Thymus (tissue), 11 donors: ENCODE measurements around the gene PHLDB3. TPM values are rescaled to one million over a fixed set of nuclear protein-coding genes. Genes with fewer than 3 reads are reported as not detected.
"Not testable (repeated sequence)": the region's sequence is repeated elsewhere in the genome, so short reads cannot be mapped to it uniquely, and the experiment has no call there.

ENCODE experiments used
- DNase-seq, 9 donors: peaks; one replicate each; pipeline ENCODE4 v3.0.0-alpha.2; 2013; ENCODE audit warnings: low spot score in 9 of 9, low read depth in 6 of 9, missing footprints in 1 of 9
- H3K27ac ChIP-seq, 2 donors: one replicate each; pipeline ENCODE4 v1.5.1; 2013; ENCODE audit warnings: control low read depth in 1 of 2, low read depth in 1 of 2, low read length in 1 of 2, mild to moderate bottlenecking in 1 of 2, moderate library complexity in 1 of 2
- H3K27me3 ChIP-seq, 2 donors: one replicate each; pipeline ENCODE4 v1.5.1; 2013; ENCODE audit warnings: low read length in 1 of 2; ENCODE audit not compliant: control insufficient read depth in 2 of 2, insufficient read depth in 1 of 2
- H3K36me3 ChIP-seq, 2 donors: one replicate each; pipeline ENCODE4 v1.5.1; 2013; ENCODE audit warnings: low read length in 1 of 2, mild to moderate bottlenecking in 1 of 2, moderate library complexity in 1 of 2; ENCODE audit not compliant: control insufficient read depth in 2 of 2, insufficient read depth in 2 of 2
- H3K4me1 ChIP-seq, 2 donors: one replicate each; pipeline ENCODE4 v1.5.1; 2013; ENCODE audit warnings: low read length in 2 of 2; ENCODE audit not compliant: control insufficient read depth in 2 of 2, insufficient read depth in 2 of 2
- H3K4me3 ChIP-seq, 2 donors: one replicate each; pipeline ENCODE4 v1.5.1; 2013; ENCODE audit warnings: low read length in 2 of 2, control low read depth in 1 of 2, mild to moderate bottlenecking in 1 of 2
- H3K9me3 ChIP-seq, 2 donors: one replicate each; pipeline ENCODE4 v1.5.1; 2013; ENCODE audit warnings: low read length in 1 of 2, mild to moderate bottlenecking in 1 of 2; ENCODE audit not compliant: control insufficient read depth in 2 of 2, insufficient read depth in 1 of 2
- WGBS: extraction: QIAGEN DNeasy Blood & Tissue Kit; methylation state at CpG from one replicate; pipeline ENCODE4 v1.1.7; 2013; 5-methylcytosine and 5-hydroxymethylcytosine counted together
- polyA plus RNA-seq: library from polyadenylated mRNA; stranded (reverse); fragments of 200-250 nt; gene quantifications from one replicate; pipeline ENCODE4 v1.2.3, GENCODE V29; 2013
- total RNA-seq: library from RNA; stranded (reverse); fragments of 120-200 nt; gene quantifications from one replicate; pipeline ENCODE4 v1.2.4, GENCODE V29; 2013
- donor health status: healthy.

The PHLDB3 gene
- total and polyA plus RNA-seq, 2 donors = 12.0 to 37.9 TPM

DNA sequence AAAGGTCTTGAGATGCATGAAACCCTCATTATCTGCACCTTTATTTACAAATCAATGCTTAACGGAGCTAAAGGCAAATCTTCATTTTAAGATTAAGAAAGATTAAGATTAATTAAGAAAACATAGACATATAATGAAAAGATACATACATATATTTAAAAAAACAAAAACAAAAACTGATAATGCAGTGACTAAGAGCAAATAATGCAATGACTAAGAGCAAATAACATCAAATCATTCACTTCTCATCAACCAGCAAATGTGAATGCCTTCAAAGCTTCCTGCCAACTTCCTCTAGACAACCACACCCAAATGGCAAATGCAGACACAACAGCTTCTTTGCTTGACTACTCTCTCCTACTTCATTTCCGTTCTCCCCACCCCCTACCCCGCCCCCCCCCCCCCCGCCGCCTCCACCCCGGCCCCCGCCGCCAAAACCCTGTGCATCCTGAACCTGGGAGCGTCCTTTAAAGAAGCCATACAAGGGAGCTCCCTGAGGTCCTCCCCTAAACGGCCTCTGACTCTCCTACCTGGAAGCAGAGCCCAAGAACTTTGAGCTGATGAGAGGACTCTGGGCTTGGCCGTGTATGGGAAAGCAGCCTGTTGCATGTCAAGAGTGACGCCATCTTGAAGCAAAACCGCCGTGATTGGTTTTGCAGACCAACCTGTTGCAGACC, 65.4 kb downstream of the PHLDB3 start:
- peak in 4 of 9 donors; percentile 37 to 77 (median 51) for DNase-seq
- H3K4me1 ChIP-seq = peaks cover 8 to 20% of the 10 kb centered on the region in 2 donors
- no peaks in the 10 kb centered on the region for H3K9me3 ChIP-seq
- 40% methylated on average over 14 of the region's 14 CpGs for WGBS
- H3K27ac ChIP-seq = peak overlapping the region in 1 of 2 donors; percentile 65
- H3K4me3 ChIP-seq = no peak overlapping the region
- H3K36me3 ChIP-seq = no peaks in the 10 kb centered on the region
- H3K27me3 ChIP-seq = no peaks in the 10 kb centered on the region

DNA sequence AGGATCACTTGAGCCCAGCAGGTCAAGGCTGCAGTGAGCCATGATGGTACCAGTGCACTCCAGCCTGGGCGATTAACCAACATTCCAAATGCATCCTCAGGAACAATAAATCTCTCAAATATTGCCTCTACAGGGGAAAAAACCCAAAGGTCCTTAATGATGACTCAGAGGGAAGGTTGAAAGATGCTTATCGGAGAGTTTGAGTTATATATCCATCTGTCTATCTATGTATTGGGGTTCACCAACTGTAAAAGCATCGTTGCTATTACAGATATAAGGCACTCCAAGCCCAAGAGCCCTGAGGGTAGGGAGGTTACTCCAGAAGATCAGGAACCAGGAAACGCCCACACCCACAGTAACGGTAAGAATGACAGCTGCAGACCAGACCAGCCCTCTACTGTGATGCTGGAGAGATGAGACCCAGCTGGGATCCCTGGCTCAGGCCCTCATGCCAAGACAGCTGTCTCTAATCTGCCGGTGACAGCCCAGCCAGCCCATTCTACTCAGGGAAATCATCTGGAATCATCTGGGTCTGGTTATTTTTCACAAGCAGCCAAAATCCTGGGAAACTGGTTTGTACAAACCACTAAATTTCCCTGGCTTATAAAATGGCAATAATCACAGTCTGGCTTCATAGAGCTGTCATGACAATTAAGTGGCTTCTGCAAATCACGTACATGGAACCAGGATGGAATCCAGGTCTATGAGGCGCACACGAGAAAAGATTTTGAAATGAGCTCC, 66.1 kb downstream of the PHLDB3 start:
- DNase-seq = peak in 1 of 9 donors; percentile 35
- Histone ChIP-seq H3K36me3 (no peaks in the 10 kb centered on the region), H3K4me3 (no peak overlapping the region), H3K27me3 (no peaks in the 10 kb centered on the region), H3K4me1 (peaks cover 8 to 20% of the 10 kb centered on the region in 2 donors), H3K9me3 (no peaks in the 10 kb centered on the region), H3K27ac (peak overlapping the region; percentile 52 to 65)
- 68% methylated on average over 9 of the region's 9 CpGs for WGBS

DNA sequence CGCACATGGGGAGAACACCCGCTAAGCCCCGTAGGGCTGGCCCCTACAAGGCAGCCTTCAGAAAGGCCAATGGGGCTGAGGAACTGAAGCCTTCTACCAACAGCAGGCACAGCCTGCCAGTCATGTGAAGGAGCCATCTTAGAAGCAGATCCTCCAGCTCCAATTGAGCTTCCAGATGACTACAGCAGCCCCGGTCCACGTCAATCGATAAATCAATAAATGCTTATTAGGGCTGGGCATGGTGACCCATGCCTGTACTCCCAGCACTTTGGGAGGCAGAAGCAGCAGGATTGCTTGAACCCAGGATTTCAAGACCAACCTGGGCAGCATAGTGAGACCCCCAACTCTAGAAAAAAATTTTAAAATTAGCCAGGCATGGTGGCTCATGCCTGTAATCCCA, 66.8 kb downstream of the PHLDB3 start:
- Histone ChIP-seq H3K27ac (no peak overlapping the region), H3K36me3 (no peaks in the 10 kb centered on the region), H3K9me3 (no peaks in the 10 kb centered on the region), H3K27me3 (no peaks in the 10 kb centered on the region), H3K4me1 (peaks cover 8 to 20% of the 10 kb centered on the region in 2 donors), H3K4me3 (no peak overlapping the region)
- WGBS = 89% methylated on average over 6 of the region's 6 CpGs
- no peak for DNase-seq

DNA sequence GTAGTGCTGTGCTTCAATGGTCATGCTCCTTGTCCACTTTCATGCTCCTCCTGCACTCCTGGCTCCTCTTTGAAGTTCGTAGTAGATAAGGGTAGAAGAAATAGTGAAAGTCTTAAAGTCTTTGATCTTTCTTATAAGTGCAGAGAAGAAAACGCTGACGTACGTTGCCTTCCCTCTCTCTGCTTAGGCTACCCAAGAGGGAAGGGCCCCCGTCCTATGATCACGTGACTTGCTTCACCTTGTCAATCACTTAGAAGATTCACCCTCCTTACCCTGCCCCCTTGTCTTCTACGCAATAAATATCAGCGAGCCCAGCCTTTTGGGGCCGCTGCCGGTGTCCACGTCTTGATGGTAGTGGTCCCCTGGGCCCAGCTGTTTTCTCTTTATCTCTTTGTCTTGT, 67.3 kb downstream of the PHLDB3 start:
- not testable (repeated sequence) for H3K9me3 ChIP-seq, H3K36me3 ChIP-seq, H3K27ac ChIP-seq, H3K27me3 ChIP-seq, H3K4me3 ChIP-seq, DNase-seq
- H3K4me1 ChIP-seq = peaks cover 8 to 20% of the 10 kb centered on the region in 2 donors
- WGBS = 90% methylated on average over 11 of the region's 11 CpGs

DNA sequence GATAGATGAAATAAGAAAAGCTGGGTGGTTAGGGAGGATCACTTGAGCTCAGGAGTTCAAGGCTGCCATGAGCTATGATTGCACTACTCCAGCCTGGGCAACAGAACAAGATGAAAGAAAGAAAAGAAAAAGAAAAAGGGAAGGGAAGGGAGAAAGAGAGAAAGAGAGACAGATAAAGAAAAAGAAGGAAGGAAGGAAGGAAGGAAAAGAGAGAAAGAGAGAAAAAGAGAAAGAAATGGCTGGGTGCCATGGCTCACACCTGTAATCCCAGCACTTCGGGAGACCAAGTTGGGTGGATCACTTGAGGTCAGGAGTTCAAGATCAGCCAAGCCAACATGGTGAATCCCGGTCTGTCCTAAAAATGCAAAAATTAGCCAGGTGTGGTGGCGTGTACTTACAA, 68.8 kb downstream of the PHLDB3 start:
- H3K4me3 ChIP-seq = no peak overlapping the region
- peaks cover 8 to 20% of the 10 kb centered on the region in 2 donors for H3K4me1 ChIP-seq
- DNase-seq = no peak
- 93% methylated on average over 3 of the region's 3 CpGs for WGBS
- no peaks in the 10 kb centered on the region for H3K27me3 ChIP-seq
- no peaks in the 10 kb centered on the region for H3K9me3 ChIP-seq
- H3K36me3 ChIP-seq = no peaks in the 10 kb centered on the region
- no peak overlapping the region for H3K27ac ChIP-seq

DNA sequence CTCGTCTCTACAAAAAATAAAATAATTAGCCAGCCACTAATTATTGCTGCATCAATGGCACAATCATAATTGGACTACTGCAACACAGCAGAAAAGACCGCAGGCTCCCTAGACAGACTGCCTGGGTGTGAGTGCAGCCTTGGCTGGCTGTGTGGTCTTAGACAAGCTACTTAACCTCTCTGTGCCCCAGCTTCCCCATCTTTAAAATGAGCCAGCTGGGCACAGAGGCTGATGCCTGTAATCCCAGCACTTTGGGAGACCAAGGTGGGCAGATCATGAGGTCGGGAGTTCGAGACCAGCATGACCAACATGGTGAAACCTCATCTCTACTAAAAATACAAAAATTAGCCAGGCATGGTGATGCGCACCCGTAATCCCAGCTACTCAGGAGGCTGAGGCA, 70.9 kb downstream of the PHLDB3 start:
- DNase-seq = no peak
- no peaks in the 10 kb centered on the region for H3K36me3 ChIP-seq
- H3K27me3 ChIP-seq = no peaks in the 10 kb centered on the region
- peaks cover 6 to 12% of the 10 kb centered on the region in 2 donors for H3K4me1 ChIP-seq
- no peak overlapping the region for H3K4me3 ChIP-seq
- no peaks in the 10 kb centered on the region for H3K9me3 ChIP-seq
- 98% methylated on average over 6 of the region's 6 CpGs for WGBS
- H3K27ac ChIP-seq = no peak overlapping the region

DNA sequence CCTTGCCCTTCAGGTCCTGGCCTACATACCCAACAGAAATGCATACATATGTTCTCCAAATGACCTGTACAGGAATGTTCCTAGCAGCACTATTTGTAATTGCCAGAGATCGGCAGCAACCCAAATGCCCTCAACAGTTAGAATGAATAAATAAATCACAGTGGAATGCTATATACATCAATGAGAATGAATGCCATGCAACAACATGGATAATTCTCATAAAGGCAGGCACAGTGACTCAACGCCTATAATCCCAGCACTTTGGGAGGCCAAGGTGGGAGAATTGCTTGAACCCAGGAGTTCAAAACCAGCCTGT, 71.2 kb downstream of the PHLDB3 start:
- DNase-seq = no peak
- H3K27ac ChIP-seq = no peak overlapping the region
- no peaks in the 10 kb centered on the region for H3K27me3 ChIP-seq
- H3K4me1 ChIP-seq = peaks cover 2 to 9% of the 10 kb centered on the region in 2 donors
- no peaks in the 10 kb centered on the region for H3K36me3 ChIP-seq
- H3K4me3 ChIP-seq = no peak overlapping the region
- over 99% methylated on average over 2 of the region's 2 CpGs for WGBS
- no peaks in the 10 kb centered on the region for H3K9me3 ChIP-seq

DNA sequence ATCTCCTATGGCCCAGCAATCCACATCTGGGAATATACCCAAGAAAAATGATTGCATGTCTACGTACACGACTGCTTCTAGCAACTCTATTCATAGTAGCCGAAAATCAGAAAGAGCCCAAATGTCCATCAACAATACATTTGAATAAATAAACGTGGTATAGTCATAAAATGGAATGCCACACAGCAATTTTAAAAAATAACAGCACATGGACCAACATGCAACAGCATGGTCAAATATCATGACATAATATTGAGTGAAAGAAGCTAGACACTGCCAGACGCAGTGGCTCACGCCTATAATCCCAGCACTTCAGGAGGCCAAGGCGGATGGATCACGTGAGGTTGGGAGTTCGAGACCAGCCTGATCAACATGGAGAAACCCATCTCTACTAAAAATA, 73.6 kb downstream of the PHLDB3 start:
- no peaks in the 10 kb centered on the region for H3K27me3 ChIP-seq
- H3K9me3 ChIP-seq = no peaks in the 10 kb centered on the region
- H3K36me3 ChIP-seq = no peaks in the 10 kb centered on the region
- 95% methylated on average over 9 of the region's 9 CpGs for WGBS
- H3K27ac ChIP-seq = no peak overlapping the region
- DNase-seq = no peak
- H3K4me1 ChIP-seq = no peaks in the 10 kb centered on the region
- no peak overlapping the region for H3K4me3 ChIP-seq

DNA sequence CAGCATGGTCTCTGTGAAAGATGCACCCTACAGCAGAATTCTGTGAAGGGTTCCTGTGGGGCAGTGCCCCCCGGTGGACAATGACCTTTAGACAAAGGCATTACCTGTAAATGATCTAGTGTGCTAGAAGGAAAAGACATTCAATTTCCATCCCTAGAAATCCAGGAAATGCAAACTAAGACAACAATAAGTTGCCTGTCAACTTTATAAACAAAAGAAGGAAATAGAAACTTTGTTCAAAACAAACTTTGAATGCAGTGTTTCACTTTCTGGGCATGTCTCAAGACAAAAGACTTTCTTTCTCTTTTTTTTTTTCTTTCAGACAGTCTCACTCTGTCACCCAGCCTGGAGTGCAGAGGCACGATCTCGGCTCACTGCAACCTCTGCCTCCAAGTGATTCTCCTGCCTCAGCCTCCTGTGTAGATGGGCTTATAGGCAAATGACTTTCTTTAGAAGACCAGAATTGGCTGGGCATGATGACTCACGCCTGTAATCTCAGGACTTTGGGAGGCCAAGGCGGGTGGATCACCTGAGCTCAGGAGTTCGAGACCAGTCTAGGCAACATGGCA, 74.3 kb downstream of the PHLDB3 start:
- no peaks in the 10 kb centered on the region for H3K27me3 ChIP-seq
- H3K4me3 ChIP-seq = no peak overlapping the region
- DNase-seq = no peak
- H3K36me3 ChIP-seq = no peaks in the 10 kb centered on the region
- 79% methylated on average over 6 of the region's 6 CpGs for WGBS
- H3K27ac ChIP-seq = no peak overlapping the region
- H3K4me1 ChIP-seq = no peaks in the 10 kb centered on the region
- no peaks in the 10 kb centered on the region for H3K9me3 ChIP-seq
